ENCODE measurements around the gene EIF2A.

DNA sequence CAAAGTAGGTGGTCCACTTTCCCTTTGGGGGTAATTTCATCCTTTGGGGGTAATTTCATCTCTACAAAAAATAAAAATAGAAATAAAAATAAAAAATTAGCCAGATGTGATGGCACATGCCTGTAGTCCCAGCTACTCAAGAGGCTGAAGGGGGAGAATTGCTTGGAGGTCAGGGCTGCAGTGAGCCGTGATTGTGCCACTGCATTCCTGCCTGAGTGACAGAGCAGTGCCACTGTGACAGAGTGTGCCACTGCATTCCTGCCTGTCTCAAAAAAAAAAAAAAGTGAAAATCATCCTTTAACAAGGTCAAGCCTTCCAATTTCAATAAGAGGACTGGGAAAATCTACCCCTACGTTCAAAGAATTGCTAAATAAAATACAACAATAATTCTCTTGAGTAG, 23.0 kb upstream of the EIF2A start:
- TF ChIP-seq, protein P1, sequence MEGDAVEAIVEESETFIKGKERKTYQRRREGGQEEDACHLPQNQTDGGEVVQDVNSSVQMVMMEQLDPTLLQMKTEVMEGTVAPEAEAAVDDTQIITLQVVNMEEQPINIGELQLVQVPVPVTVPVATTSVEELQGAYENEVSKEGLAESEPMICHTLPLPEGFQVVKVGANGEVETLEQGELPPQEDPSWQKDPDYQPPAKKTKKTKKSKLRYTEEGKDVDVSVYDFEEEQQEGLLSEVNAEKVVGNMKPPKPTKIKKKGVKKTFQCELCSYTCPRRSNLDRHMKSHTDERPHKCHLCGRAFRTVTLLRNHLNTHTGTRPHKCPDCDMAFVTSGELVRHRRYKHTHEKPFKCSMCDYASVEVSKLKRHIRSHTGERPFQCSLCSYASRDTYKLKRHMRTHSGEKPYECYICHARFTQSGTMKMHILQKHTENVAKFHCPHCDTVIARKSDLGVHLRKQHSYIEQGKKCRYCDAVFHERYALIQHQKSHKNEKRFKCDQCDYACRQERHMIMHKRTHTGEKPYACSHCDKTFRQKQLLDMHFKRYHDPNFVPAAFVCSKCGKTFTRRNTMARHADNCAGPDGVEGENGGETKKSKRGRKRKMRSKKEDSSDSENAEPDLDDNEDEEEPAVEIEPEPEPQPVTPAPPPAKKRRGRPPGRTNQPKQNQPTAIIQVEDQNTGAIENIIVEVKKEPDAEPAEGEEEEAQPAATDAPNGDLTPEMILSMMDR (IDR thresholded peaks at IDR 0.05) = no peak
- TF ChIP-seq POLR2A (IDR thresholded peaks at IDR 0.05) = no peak
